SK-N-SH (cell line): ENCODE data around the gene WDR33. TPM values are rescaled to one million over a fixed set of nuclear protein-coding genes. Genes with fewer than 3 reads are reported as not detected.

Experiments used
- CTCF ChIA-PET: fragments of 300-600, 350-600 bp; formaldehyde crosslinking; extraction: SDS; loops from one replicate; lab custom pipeline; 2021; lab: Yijun Ruan, JAX
- POLR2A ChIA-PET: fragments of 350-600 bp; sonication (Branson Sonifier 250); formaldehyde crosslinking; extraction: SDS; loops from one replicate; lab custom pipeline; 2020; ENCODE audit warnings: antibody characterized with exemption, inconsistent platforms; lab: Yijun Ruan, JAX
- DNase-seq: peaks from one replicate; pipeline ENCODE4 v3.0.0; 2012
- H2AFZ ChIP-seq: fragments of 200-600 bp; sonication (generic); 2 replicates; pipeline ENCODE4 v1.8.1; 2016; ENCODE audit warnings: antibody characterized with exemption, mild to moderate bottlenecking, low read depth
- H3F3A ChIP-seq: fragments of 200-600 bp; sonication (generic); replicated peaks from 2 replicates; pipeline ENCODE3; 2016; ENCODE audit warnings: antibody characterized with exemption, mild to moderate bottlenecking; ENCODE audit not compliant: insufficient read depth
- H3K27ac ChIP-seq, 2 experiments: fragments of 200-500 bp in 1 of 2; fragments of 200-600 bp in 1 of 2; sonication (Bioruptor generic) in 1 of 2; sonication (generic), shearing (Covaris generic) in 1 of 2; 2 replicates each; pipeline versions ENCODE4 v1.5.1 to v1.6.1; 2014 to 2016; ENCODE audit warnings: low read depth in 2 of 2, inconsistent platforms in 1 of 2, low read length in 1 of 2, mild to moderate bottlenecking in 1 of 2, mixed read lengths in 1 of 2
- H3K27me3 ChIP-seq: fragments of 200-600 bp; sonication (generic), shearing (Covaris generic); 2 replicates; pipeline ENCODE4 v1.6.1; 2016; ENCODE audit warnings: mixed run types; ENCODE audit not compliant: insufficient read depth
- H3K36me3 ChIP-seq, 2 experiments: fragments of 200-500 bp in 1 of 2; fragments of 200-600 bp in 1 of 2; sonication (Bioruptor generic) in 1 of 2; sonication (generic) in 1 of 2; replicated peaks in 1 of 2; 2 replicates each; pipeline versions ENCODE3 to v1.5.1; 2014 to 2016; ENCODE audit warnings: low read length in 1 of 2, mild to moderate bottlenecking in 1 of 2; ENCODE audit not compliant: insufficient read depth in 2 of 2, control insufficient read depth in 1 of 2
- H3K4me1 ChIP-seq, 2 experiments: fragments of 200-500 bp in 1 of 2; fragments of 200-600 bp in 1 of 2; sonication (Bioruptor generic) in 1 of 2; sonication (generic), shearing (Covaris generic) in 1 of 2; 2 replicates each; pipeline versions ENCODE4 v1.5.1 to v1.6.1; 2014 to 2016; ENCODE audit warnings: low read depth in 1 of 2, low read length in 1 of 2, mixed run types in 1 of 2; ENCODE audit not compliant: insufficient read depth in 2 of 2, control insufficient read depth in 1 of 2
- H3K4me2 ChIP-seq: fragments of 200-600 bp; sonication (generic), shearing (Covaris generic); 2 replicates; pipeline ENCODE4 v1.6.1; 2017; ENCODE audit warnings: mixed run types
- H3K4me3 ChIP-seq, 2 experiments: fragments of 200-500 bp in 1 of 2; fragments of 200-600 bp in 1 of 2; sonication (Bioruptor generic) in 1 of 2; sonication (generic), shearing (Covaris generic) in 1 of 2; 2 replicates each; pipeline versions ENCODE4 v1.5.1 to v1.8.1; 2014 to 2016; ENCODE audit warnings: low read depth in 2 of 2, inconsistent platforms in 1 of 2, low read length in 1 of 2, mild to moderate bottlenecking in 1 of 2, mixed read lengths in 1 of 2, moderate library complexity in 1 of 2
- H3K79me2 ChIP-seq: fragments of 200-600 bp; sonication (generic); 2 replicates; pipeline ENCODE4 v1.8.1; 2017; ENCODE audit warnings: mild to moderate bottlenecking; ENCODE audit not compliant: insufficient read depth
- H3K9ac ChIP-seq: fragments of 200-600 bp; sonication (generic); 2 replicates; pipeline ENCODE4 v1.6.1; 2017; ENCODE audit warnings: mixed run types
- H3K9me2 ChIP-seq: fragments of 200-600 bp; sonication (generic); 2 replicates; pipeline ENCODE4 v1.6.1; 2017; ENCODE audit warnings: mixed run types
- H3K9me3 ChIP-seq: fragments of 200-600 bp; sonication (generic); 2 replicates; pipeline ENCODE4 v1.6.1; 2017; ENCODE audit warnings: mixed run types, mild to moderate bottlenecking, moderate library complexity
- H4K20me1 ChIP-seq: fragments of 200-600 bp; sonication (generic); 2 replicates; pipeline ENCODE4 v1.6.1; 2017; ENCODE audit warnings: mild to moderate bottlenecking, mixed run types; ENCODE audit not compliant: insufficient read depth
- EP300 ChIP-seq, 2 experiments: IDR thresholded peaks; 2 replicates each; pipeline versions ENCODE4 v1.4.0 to v1.6.1; 2012; ENCODE audit warnings: borderline replicate concordance in 1 of 2, low read depth in 1 of 2, low read length in 1 of 2
- EZH2phosphoT487 ChIP-seq: fragments of 200-600 bp; sonication (generic); IDR thresholded peaks from 2 replicates; pipeline ENCODE4 v1.6.1; 2017; ENCODE audit warnings: low read depth, mixed run types, mild to moderate bottlenecking, antibody characterized with exemption, moderate library complexity, borderline replicate concordance
- FOSL2 ChIP-seq: IDR thresholded peaks from 2 replicates; pipeline ENCODE4 v1.4.0; 2012; ENCODE audit warnings: low read depth, mild to moderate bottlenecking, moderate library complexity, borderline replicate concordance
- FOXM1 ChIP-seq: IDR thresholded peaks from 2 replicates; pipeline ENCODE4 v1.4.0; 2012; ENCODE audit warnings: low read depth, mild to moderate bottlenecking
- GABPA ChIP-seq: IDR thresholded peaks from 2 replicates; pipeline ENCODE4 v1.4.0; 2012; ENCODE audit warnings: low read depth, mild to moderate bottlenecking
- NRF1 ChIP-seq: IDR thresholded peaks from 2 replicates; pipeline ENCODE4 v1.6.1; 2012; ENCODE audit warnings: low read depth, mild to moderate bottlenecking, low read length
- POLR2AphosphoS5 ChIP-seq: IDR thresholded peaks from 2 replicates; pipeline ENCODE4 v1.6.1; 2012; ENCODE audit warnings: low read depth, low read length
- RCOR1 ChIP-seq: fragments of 150-350 bp; IDR thresholded peaks from 2 replicates; pipeline ENCODE4 v1.6.1; 2017; ENCODE audit warnings: antibody characterized with exemption, low read length
- SIN3A ChIP-seq: IDR thresholded peaks from 2 replicates; pipeline ENCODE4 v1.6.1; 2012; ENCODE audit warnings: low read depth, mild to moderate bottlenecking, low read length, moderate library complexity, borderline replicate concordance
- SMC3 ChIP-seq: IDR thresholded peaks from 2 replicates; pipeline ENCODE4 v1.6.1; 2012; ENCODE audit warnings: low read depth, low read length, improper control_type of control experiment
- TCF12 ChIP-seq: IDR thresholded peaks from 2 replicates; pipeline ENCODE4 v1.4.0; 2012
- TEAD4 ChIP-seq: IDR thresholded peaks from 2 replicates; pipeline ENCODE4 v1.4.0; 2012; ENCODE audit warnings: mild to moderate bottlenecking, borderline replicate concordance; ENCODE audit not compliant: insufficient read depth
- USF2 ChIP-seq: fragments of 150-350 bp; IDR thresholded peaks from 2 replicates; pipeline ENCODE4 v1.6.1; 2017; ENCODE audit warnings: antibody characterized with exemption, low read length, low read depth, borderline replicate concordance
- whole genome bisulfite sequencing: methylation state at CpG from one replicate; pipeline ENCODE4 v1.1.6; 2017; ENCODE audit warnings: low lambda C conversion rate; 5-methylcytosine and 5-hydroxymethylcytosine counted together
- polyA plus RNA-seq, 3 experiments: library from polyadenylated mRNA; depleted of rRNA; stranded (reverse); fragments of >200 nt; gene quantifications; 2 replicates each; pipeline ENCODE4 v1.2.3, GENCODE V29; 2012
- TF ChIP-seq, protein P1 (sequence below): IDR thresholded peaks from 2 replicates; pipeline ENCODE4; 2012
- TF ChIP-seq, protein P2 (sequence below): IDR thresholded peaks from 2 replicates; pipeline ENCODE4 v1.4.0; 2012; ENCODE audit warnings: low read depth, borderline replicate concordance
- TF ChIP-seq, protein P3 (sequence below): IDR thresholded peaks from 2 replicates; pipeline ENCODE4 v1.4.0; 2012; ENCODE audit warnings: low read depth
- TF ChIP-seq, protein P4 (sequence below): IDR thresholded peaks from 2 replicates; pipeline ENCODE4 v1.6.1; 2012; ENCODE audit warnings: mild to moderate bottlenecking, low read depth, low read length, moderate library complexity

WDR33 gene
- polyA plus RNA-seq, 1 of the 3 experiments (the other 2 are of a cell fraction): 12.4 TPM

GRCh38 chr2:127834951-127835350 lies 24.0 kb upstream of the WDR33 start:
- no peaks in the 10 kb centered on the region for H3K79me2 ChIP-seq
- no peaks in the 10 kb centered on the region for H3K9me3 ChIP-seq
- H3K9ac ChIP-seq: no peak overlapping the region
- H3F3A ChIP-seq: no peaks in the 10 kb centered on the region
- H3K9me2 ChIP-seq: no peaks in the 10 kb centered on the region
- TF ChIP-seq EP300 (IDR thresholded peaks at IDR 0.05; ENCODE audit: borderline replicate concordance in 1 of 2, low read depth in 1 of 2, low read length in 1 of 2) (no peak), TEAD4 (no peak), SIN3A (no peak), FOSL2 (no peak), FOXM1 (no peak)
- TF ChIP-seq, protein P1, sequence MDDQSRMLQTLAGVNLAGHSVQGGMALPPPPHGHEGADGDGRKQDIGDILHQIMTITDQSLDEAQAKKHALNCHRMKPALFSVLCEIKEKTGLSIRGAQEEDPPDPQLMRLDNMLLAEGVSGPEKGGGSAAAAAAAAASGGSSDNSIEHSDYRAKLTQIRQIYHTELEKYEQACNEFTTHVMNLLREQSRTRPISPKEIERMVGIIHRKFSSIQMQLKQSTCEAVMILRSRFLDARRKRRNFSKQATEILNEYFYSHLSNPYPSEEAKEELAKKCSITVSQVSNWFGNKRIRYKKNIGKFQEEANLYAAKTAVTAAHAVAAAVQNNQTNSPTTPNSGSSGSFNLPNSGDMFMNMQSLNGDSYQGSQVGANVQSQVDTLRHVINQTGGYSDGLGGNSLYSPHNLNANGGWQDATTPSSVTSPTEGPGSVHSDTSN: no peak
- no peaks in the 10 kb centered on the region for H4K20me1 ChIP-seq
- H2AFZ ChIP-seq: no peak overlapping the region
- no peak overlapping the region for H3K4me3 ChIP-seq
- H3K27ac ChIP-seq: no peak overlapping the region
- H3K4me2 ChIP-seq: no peak overlapping the region
- no peaks in the 10 kb centered on the region for H3K36me3 ChIP-seq
- ChIA-PET CTCF (no interaction called here), POLR2A (no interaction called here)
- no peak for DNase-seq
- no peaks in the 10 kb centered on the region for H3K27me3 ChIP-seq
- H3K4me1 ChIP-seq: no peaks in the 10 kb centered on the region; a peak in 1 of 4 replicates
- WGBS: 49% methylated on average over 3 of the region's 3 CpGs

- Histone ChIP-seq H3K79me2 (no peaks in the 10 kb centered on the region), H3K36me3 (no peaks in the 10 kb centered on the region), H3K4me3 (no peak overlapping the region), H4K20me1 (no peaks in the 10 kb centered on the region), H2AFZ (no peak overlapping the region), H3K9ac (no peak overlapping the region)
- CTCF ChIA-PET: interaction anchor here (1.9 kb wide), 1 partner anchor 8 kb away, joined by 6 read pairs; no protein-coding TSS in a partner anchor
- POLR2A ChIA-PET: interaction anchor here (0.6 kb wide), 1 partner anchor 46 kb away, joined by 4 read pairs; no protein-coding TSS in a partner anchor
- DNase-seq: peak; percentile 21
- TF ChIP-seq NRF1 (no peak), EZH2phosphoT487 (no peak), TCF12 (no peak), FOSL2 (no peak), SMC3 (no peak), SIN3A (no peak), RCOR1 (no peak), POLR2AphosphoS5 (no peak), GABPA (no peak), USF2 (no peak)
- TF ChIP-seq, protein P2, sequence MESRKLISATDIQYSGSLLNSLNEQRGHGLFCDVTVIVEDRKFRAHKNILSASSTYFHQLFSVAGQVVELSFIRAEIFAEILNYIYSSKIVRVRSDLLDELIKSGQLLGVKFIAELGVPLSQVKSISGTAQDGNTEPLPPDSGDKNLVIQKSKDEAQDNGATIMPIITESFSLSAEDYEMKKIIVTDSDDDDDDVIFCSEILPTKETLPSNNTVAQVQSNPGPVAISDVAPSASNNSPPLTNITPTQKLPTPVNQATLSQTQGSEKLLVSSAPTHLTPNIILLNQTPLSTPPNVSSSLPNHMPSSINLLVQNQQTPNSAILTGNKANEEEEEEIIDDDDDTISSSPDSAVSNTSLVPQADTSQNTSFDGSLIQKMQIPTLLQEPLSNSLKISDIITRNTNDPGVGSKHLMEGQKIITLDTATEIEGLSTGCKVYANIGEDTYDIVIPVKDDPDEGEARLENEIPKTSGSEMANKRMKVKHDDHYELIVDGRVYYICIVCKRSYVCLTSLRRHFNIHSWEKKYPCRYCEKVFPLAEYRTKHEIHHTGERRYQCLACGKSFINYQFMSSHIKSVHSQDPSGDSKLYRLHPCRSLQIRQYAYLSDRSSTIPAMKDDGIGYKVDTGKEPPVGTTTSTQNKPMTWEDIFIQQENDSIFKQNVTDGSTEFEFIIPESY: no peak
- TF ChIP-seq, protein P3, sequence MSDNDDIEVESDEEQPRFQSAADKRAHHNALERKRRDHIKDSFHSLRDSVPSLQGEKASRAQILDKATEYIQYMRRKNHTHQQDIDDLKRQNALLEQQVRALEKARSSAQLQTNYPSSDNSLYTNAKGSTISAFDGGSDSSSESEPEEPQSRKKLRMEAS: no peak
- TF ChIP-seq, protein P4, sequence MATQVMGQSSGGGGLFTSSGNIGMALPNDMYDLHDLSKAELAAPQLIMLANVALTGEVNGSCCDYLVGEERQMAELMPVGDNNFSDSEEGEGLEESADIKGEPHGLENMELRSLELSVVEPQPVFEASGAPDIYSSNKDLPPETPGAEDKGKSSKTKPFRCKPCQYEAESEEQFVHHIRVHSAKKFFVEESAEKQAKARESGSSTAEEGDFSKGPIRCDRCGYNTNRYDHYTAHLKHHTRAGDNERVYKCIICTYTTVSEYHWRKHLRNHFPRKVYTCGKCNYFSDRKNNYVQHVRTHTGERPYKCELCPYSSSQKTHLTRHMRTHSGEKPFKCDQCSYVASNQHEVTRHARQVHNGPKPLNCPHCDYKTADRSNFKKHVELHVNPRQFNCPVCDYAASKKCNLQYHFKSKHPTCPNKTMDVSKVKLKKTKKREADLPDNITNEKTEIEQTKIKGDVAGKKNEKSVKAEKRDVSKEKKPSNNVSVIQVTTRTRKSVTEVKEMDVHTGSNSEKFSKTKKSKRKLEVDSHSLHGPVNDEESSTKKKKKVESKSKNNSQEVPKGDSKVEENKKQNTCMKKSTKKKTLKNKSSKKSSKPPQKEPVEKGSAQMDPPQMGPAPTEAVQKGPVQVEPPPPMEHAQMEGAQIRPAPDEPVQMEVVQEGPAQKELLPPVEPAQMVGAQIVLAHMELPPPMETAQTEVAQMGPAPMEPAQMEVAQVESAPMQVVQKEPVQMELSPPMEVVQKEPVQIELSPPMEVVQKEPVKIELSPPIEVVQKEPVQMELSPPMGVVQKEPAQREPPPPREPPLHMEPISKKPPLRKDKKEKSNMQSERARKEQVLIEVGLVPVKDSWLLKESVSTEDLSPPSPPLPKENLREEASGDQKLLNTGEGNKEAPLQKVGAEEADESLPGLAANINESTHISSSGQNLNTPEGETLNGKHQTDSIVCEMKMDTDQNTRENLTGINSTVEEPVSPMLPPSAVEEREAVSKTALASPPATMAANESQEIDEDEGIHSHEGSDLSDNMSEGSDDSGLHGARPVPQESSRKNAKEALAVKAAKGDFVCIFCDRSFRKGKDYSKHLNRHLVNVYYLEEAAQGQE: no peak
- TF ChIP-seq, all 33 proteins: peak for 0
- H3F3A ChIP-seq: no peaks in the 10 kb centered on the region
- no peaks in the 10 kb centered on the region for H3K9me2 ChIP-seq
- H3K4me2 ChIP-seq: no peak overlapping the region
- H3K27ac ChIP-seq: no peak overlapping the region
- no peaks in the 10 kb centered on the region; a peak in 1 of 4 replicates for H3K4me1 ChIP-seq
- WGBS: 67% methylated on average over 5 of the region's 5 CpGs
- no peaks in the 10 kb centered on the region for H3K27me3 ChIP-seq
- no peaks in the 10 kb centered on the region for H3K9me3 ChIP-seq
Observed at GRCh38 chr2:127829845-127830246, 18.9 kb upstream of the WDR33 start.
